Measurements from ENCODE around the gene DHRS2. TPM values are rescaled to one million over a fixed set of nuclear protein-coding genes. Genes with fewer than 3 reads are reported as not detected.

DHRS2 gene
- total and polyA plus RNA-seq, 2 of the 13 experiments (the other 11 are each of a cell fraction or from before 2014, with no cell fraction given) = 1,621 to 3,021 TPM

DNA sequence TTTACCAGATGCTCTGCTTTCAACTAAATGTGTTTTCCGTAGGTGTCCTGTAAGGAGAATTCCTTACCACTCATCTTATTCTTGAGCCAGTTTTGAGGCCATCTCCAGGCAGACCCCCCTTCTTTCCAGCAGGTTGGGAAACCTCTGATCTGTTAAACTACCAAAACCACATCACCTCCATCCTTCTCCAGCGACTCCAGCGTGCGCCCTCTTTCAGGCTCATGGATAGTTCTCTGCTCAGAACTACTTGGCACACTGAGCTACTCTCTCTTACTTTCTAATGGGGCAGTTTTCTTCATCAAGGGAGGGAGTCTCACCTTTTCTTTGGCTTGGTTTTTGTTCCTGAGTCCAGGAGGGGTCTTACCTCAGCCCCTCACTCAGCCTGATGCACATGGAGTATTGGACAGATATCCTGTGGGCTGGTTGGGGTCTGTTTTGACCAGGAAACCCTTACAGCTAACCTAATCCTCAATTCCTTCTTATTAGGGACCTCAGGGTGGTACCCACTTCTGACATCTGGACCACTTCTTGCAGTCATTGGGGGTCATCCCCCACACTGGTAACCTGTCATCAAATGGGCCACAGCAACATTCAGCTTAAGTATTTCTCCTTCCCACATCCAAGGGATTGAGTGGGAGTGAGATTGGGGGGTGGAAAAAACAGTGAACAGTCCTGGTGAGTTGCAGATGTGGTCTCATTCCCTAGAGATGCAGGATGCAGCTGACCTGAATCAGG, 5.2 kb downstream of the DHRS2 start (continued):
- TF ChIP-seq CHCHD3 (CRISPR knock-in tag; IDR thresholded peaks at IDR 0.05) (peak; percentile 33; the same call in 1 of the 2 replicates), ZNF7 (CRISPR knock-in tag; IDR thresholded peaks at IDR 0.05) (peak; percentile 18; the same call in 1 of the 2 replicates), ZBTB3 (CRISPR knock-in tag; IDR thresholded peaks at IDR 0.05; ENCODE audit: borderline replicate concordance, low read depth) (no peak), PRMT3 (CRISPR knock-in tag; IDR thresholded peaks at IDR 0.05; ENCODE audit: borderline replicate concordance, low read depth) (no peak), ZNF331 (CRISPR knock-in tag; IDR thresholded peaks at IDR 0.05) (peak; percentile 4; the same call in 1 of the 2 replicates), ZMYM4 (CRISPR knock-in tag; IDR thresholded peaks at IDR 0.05) (0 out of 2 replicates have a peak, but pooled peaks have one; percentile 17), PHF8 (CRISPR knock-in tag; IDR thresholded peaks at IDR 0.05) (peak; percentile 41; the same call in 1 of the 2 replicates), MTA3 (CRISPR knock-in tag; IDR thresholded peaks at IDR 0.05) (0 out of 2 replicates have a peak, but pooled peaks have one; percentile 4)
- TF ChIP-seq, protein P1, sequence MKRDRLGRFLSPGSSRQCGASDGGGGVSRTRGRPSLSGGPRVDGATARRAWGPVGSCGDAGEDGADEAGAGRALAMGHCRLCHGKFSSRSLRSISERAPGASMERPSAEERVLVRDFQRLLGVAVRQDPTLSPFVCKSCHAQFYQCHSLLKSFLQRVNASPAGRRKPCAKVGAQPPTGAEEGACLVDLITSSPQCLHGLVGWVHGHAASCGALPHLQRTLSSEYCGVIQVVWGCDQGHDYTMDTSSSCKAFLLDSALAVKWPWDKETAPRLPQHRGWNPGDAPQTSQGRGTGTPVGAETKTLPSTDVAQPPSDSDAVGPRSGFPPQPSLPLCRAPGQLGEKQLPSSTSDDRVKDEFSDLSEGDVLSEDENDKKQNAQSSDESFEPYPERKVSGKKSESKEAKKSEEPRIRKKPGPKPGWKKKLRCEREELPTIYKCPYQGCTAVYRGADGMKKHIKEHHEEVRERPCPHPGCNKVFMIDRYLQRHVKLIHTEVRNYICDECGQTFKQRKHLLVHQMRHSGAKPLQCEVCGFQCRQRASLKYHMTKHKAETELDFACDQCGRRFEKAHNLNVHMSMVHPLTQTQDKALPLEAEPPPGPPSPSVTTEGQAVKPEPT (CRISPR knock-in tag; IDR thresholded peaks at IDR 0.05; ENCODE audit: low read depth) = peak; percentile 40; the same call in 1 of the 2 replicates
- TF ChIP-seq, protein P2, sequence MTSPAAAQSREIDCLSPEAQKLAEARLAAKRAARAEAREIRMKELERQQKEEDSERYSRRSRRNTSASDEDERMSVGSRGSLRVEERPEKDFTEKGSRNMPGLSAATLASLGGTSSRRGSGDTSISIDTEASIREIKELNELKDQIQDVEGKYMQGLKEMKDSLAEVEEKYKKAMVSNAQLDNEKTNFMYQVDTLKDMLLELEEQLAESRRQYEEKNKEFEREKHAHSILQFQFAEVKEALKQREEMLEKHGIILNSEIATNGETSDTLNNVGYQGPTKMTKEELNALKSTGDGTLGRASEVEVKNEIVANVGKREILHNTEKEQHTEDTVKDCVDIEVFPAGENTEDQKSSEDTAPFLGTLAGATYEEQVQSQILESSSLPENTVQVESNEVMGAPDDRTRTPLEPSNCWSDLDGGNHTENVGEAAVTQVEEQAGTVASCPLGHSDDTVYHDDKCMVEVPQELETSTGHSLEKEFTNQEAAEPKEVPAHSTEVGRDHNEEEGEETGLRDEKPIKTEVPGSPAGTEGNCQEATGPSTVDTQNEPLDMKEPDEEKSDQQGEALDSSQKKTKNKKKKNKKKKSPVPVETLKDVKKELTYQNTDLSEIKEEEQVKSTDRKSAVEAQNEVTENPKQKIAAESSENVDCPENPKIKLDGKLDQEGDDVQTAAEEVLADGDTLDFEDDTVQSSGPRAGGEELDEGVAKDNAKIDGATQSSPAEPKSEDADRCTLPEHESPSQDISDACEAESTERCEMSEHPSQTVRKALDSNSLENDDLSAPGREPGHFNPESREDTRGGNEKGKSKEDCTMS (CRISPR knock-in tag; conservative IDR thresholded peaks at IDR 0.05) = no peak

All from HepG2 (cell line).